Stomach (tissue), 4 donors: ENCODE measurements around the gene VPS51.

Experiments
- CTCF ChIP-seq, 7 experiments: fragments of 450-650 bp in 4 of 7; fragments of 200-600 bp in 3 of 7; sonication (generic) in 3 of 7; IDR thresholded peaks; one replicate each; pipeline ENCODE4 v1.5.1; 2016 to 2019; ENCODE audit warnings: antibody characterized with exemption in 7 of 7, control low read depth in 2 of 7, mild to moderate bottlenecking in 1 of 7
- EP300 ChIP-seq: sonication (generic); formaldehyde crosslinking; IDR thresholded peaks from one replicate; pipeline ENCODE4 v1.6.1; 2017; ENCODE audit warnings: antibody characterized with exemption
- POLR2A ChIP-seq, 4 donors: fragments of 450-650 bp; IDR thresholded peaks; one replicate each; pipeline ENCODE4 v1.6.1; 2016; ENCODE audit warnings: antibody characterized with exemption in 4 of 4, control low read depth in 2 of 4, mild to moderate bottlenecking in 1 of 4, moderate library complexity in 1 of 4
- POLR2AphosphoS5 ChIP-seq, 3 donors: sonication (generic); formaldehyde crosslinking; IDR thresholded peaks; one replicate each; pipeline ENCODE4 v1.6.1; 2016; ENCODE audit warnings: antibody characterized with exemption in 3 of 3

DNA sequence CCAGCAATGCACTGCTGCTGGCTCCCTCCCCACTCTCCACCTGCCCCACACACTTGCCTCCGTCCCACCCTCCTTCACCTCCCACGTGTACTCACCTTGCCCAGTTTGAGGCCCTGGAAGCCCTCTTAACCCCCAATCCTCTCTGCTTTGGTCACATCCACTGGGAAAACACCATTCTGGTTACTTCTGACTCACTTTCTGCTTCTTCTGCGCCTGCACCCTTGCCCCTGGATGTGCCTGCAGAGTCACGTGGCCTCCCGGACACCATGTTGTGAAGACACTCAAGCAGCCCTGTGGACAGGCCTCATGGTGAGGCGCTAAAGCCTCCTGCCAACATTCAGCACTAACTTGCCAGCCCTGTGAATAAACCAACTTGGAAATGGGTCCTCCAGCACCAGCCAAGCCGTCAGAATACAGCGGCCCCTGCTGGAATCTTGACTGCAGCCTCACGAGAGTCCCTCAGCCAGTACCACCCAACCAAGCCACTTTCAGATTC, 35.1 kb upstream of the VPS51 start:
- TF ChIP-seq CTCF (IDR thresholded peaks at IDR 0.05), result no peak
- TF ChIP-seq POLR2A (IDR thresholded peaks at IDR 0.05), result no peak
- TF ChIP-seq EP300, result no peak
- no peak for TF ChIP-seq POLR2AphosphoS5 (IDR thresholded peaks at IDR 0.05)
